MCF 10A (cell line): ENCODE measurements around the gene LRRK2. TPM values are rescaled to one million over a fixed set of nuclear protein-coding genes. Genes with fewer than 3 reads are reported as not detected.

Experiments
- BruUV-seq: library from RNA; stranded (reverse); fragments of 400-500 nt; replicated peaks from 2 replicates; lab custom pipeline; 2021; lab: Mats Ljungman, UMichigan
- CTCF ChIA-PET: fragments of 300-600 bp; sonication (Branson Sonifier 250); formaldehyde crosslinking; extraction: SDS; loops from one replicate; lab custom pipeline; 2021; ENCODE audit warnings: antibody characterized with exemption, inconsistent platforms; lab: Yijun Ruan, JAX
- POLR2A ChIA-PET: fragments of 300-600, 350-650 bp; sonication (Branson Sonifier 250); formaldehyde crosslinking; extraction: SDS; loops from one replicate; lab custom pipeline; 2020; ENCODE audit warnings: antibody characterized with exemption, inconsistent platforms; lab: Yijun Ruan, JAX
- DNase-seq: peaks from one replicate; pipeline ENCODE4 v3.0.0-alpha.2; 2018; ENCODE audit not compliant: unreplicated experiment
- H3K27ac Mint-ChIP-seq: one replicate; pipeline ENCODE4 v1.8.0; 2022; ENCODE audit warnings: mild to moderate bottlenecking, low read depth, mixed read lengths; ENCODE audit not compliant: unreplicated experiment
- H3K27me3 Mint-ChIP-seq: one replicate; pipeline ENCODE4 v1.8.0; 2022; ENCODE audit warnings: mixed read lengths; ENCODE audit not compliant: insufficient read depth, unreplicated experiment
- H3K36me3 Mint-ChIP-seq: one replicate; pipeline ENCODE4 v1.8.0; 2022; ENCODE audit warnings: mild to moderate bottlenecking, moderate library complexity, mixed read lengths; ENCODE audit not compliant: insufficient read depth, unreplicated experiment
- H3K4me1 Mint-ChIP-seq: one replicate; pipeline ENCODE4 v1.8.0; 2022; ENCODE audit warnings: mixed read lengths; ENCODE audit not compliant: insufficient read depth, unreplicated experiment
- H3K4me3 Mint-ChIP-seq: one replicate; pipeline ENCODE4 v1.8.0; 2022; ENCODE audit warnings: mild to moderate bottlenecking, moderate library complexity, mixed read lengths; ENCODE audit not compliant: unreplicated experiment
- H3K9me3 Mint-ChIP-seq: one replicate; pipeline ENCODE4 v1.8.0; 2022; ENCODE audit warnings: mixed read lengths; ENCODE audit not compliant: unreplicated experiment
- CTCF ChIP-seq: fragments of 200-600 bp; IDR thresholded peaks from one replicate; pipeline ENCODE4 v1.8.0; 2022; ENCODE audit warnings: antibody characterized with exemption, mild to moderate bottlenecking; ENCODE audit not compliant: unreplicated experiment
- intact Hi-C: fragments of 100-400 bp; cut with micrococcal nuclease; formaldehyde crosslinking; loops from 2 replicates; pipeline ENCODE4 v1.14.1; 2022
- total RNA-seq: library from RNA; stranded (reverse); gene quantifications from 2 replicates; pipeline ENCODE4 v1.2.3, GENCODE V29; 2022

The LRRK2 gene
- total RNA-seq, 1 experiment from 2014 or later, result 4.2 TPM

DNA sequence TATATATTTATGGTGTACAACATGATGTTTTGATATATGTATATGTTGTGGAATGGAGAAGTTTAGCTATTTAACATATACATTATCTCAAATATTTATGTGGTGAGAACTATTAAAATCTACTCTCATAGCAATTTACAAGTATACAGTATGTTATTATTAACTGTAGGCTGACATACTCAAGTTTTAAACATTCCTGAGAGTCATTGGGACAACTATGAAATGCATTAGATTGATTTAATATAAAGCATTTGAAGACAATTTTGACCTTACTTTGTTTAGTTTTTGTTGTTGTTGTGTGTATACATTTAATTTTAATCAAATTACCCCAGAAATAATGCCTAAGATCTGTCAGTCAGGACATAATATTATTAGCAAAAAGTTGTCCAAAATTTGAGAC lies 99.5 kb downstream of the LRRK2 start:
- POLR2A ChIA-PET, result no interaction called here
- no peak for DNase-seq
- no peaks in the 10 kb centered on the region for H3K4me1 Mint-ChIP-seq
- H3K27ac Mint-ChIP-seq, result no peak overlapping the region
- CTCF ChIA-PET, result interaction anchor here (1.1 to 3.0 kb wide), 6 partner anchors 9 to 52 kb away, joined by 3 to 12 read pairs (median 7); no protein-coding TSS in a partner anchor
- intact Hi-C loops, result no loop called here
- H3K27me3 Mint-ChIP-seq, result no peaks in the 10 kb centered on the region
- H3K36me3 Mint-ChIP-seq, result peaks cover 5% of the 10 kb centered on the region
- TF ChIP-seq CTCF, result no peak
- no peak overlapping the region for H3K4me3 Mint-ChIP-seq
- H3K9me3 Mint-ChIP-seq, result no peaks in the 10 kb centered on the region
- BruUV-seq, result no TSS peak

GRCh38 chr12:40325349-40325960 lies 100.7 kb downstream of the LRRK2 start:
- peak; percentile 60 for DNase-seq
- BruUV-seq, result no TSS peak
- H3K4me3 Mint-ChIP-seq, result no peak overlapping the region
- peaks cover 8% of the 10 kb centered on the region for H3K9me3 Mint-ChIP-seq
- no peak overlapping the region for H3K27ac Mint-ChIP-seq
- no peaks in the 10 kb centered on the region for H3K4me1 Mint-ChIP-seq
- H3K36me3 Mint-ChIP-seq, result peaks cover 5% of the 10 kb centered on the region
- TF ChIP-seq CTCF, result peak; percentile 45
- no peaks in the 10 kb centered on the region for H3K27me3 Mint-ChIP-seq
- ChIA-PET POLR2A (interaction anchor here (0.6 kb wide), 1 partner anchor 185 kb away, joined by 3 read pairs; no protein-coding TSS in a partner anchor), CTCF (interaction anchor here (0.6 to 3.0 kb wide), 20 partner anchors 8 to 595 kb away, joined by 3 to 12 read pairs (median 4); no protein-coding TSS in a partner anchor)
- intact Hi-C loops, result no loop called here

- no TSS peak for BruUV-seq
- TF ChIP-seq CTCF, result no peak
- intact Hi-C loops, result no loop called here
- POLR2A ChIA-PET, result interaction anchor here (1.2 kb wide), 1 partner anchor 22 kb away, joined by 3 read pairs; no protein-coding TSS in a partner anchor
- CTCF ChIA-PET, result interaction anchor here (1.3 to 3.0 kb wide), 2 partner anchors 8 to 16 kb away, joined by 3 to 12 read pairs; no protein-coding TSS in a partner anchor
- no peak overlapping the region for H3K27ac Mint-ChIP-seq
- H3K4me3 Mint-ChIP-seq, result no peak overlapping the region
- peaks cover 15% of the 10 kb centered on the region for H3K9me3 Mint-ChIP-seq
- DNase-seq, result no peak
- H3K4me1 Mint-ChIP-seq, result no peaks in the 10 kb centered on the region
- no peaks in the 10 kb centered on the region for H3K27me3 Mint-ChIP-seq
- peaks cover 5% of the 10 kb centered on the region for H3K36me3 Mint-ChIP-seq
These were observed 102.7 kb downstream of the LRRK2 start for GRCh38 chr12:40327535-40327934.

- intact Hi-C loops, result no loop called here
- Mint-ChIP-seq H3K27me3 (no peaks in the 10 kb centered on the region), H3K36me3 (peaks cover 5% of the 10 kb centered on the region), H3K4me1 (no peaks in the 10 kb centered on the region), H3K4me3 (no peak overlapping the region), H3K27ac (no peak overlapping the region), H3K9me3 (peaks cover 15% of the 10 kb centered on the region)
- TF ChIP-seq CTCF, result no peak
- no TSS peak for BruUV-seq
- POLR2A ChIA-PET, result no interaction called here
- CTCF ChIA-PET, result no interaction called here
- DNase-seq, result no peak
These were observed 105.4 kb downstream of the LRRK2 start for GRCh38 chr12:40330180-40330579.
